GM21529 (cell line): ENCODE results near the gene MYL6B.
A peak's percentile ranks its signal among the peaks of the same experiment; 100 is the strongest.
"Not testable (repeated sequence)": the region's sequence is repeated elsewhere in the genome, so short reads cannot be mapped to it uniquely, and the experiment has no call there.

Experiments
- ATAC-seq: cut with Tn5 transposase; IDR thresholded peaks from one replicate; pipeline ENCODE4 v1.9.1; 2021; ENCODE audit not compliant: unreplicated experiment

The MYL6B gene

DNA sequence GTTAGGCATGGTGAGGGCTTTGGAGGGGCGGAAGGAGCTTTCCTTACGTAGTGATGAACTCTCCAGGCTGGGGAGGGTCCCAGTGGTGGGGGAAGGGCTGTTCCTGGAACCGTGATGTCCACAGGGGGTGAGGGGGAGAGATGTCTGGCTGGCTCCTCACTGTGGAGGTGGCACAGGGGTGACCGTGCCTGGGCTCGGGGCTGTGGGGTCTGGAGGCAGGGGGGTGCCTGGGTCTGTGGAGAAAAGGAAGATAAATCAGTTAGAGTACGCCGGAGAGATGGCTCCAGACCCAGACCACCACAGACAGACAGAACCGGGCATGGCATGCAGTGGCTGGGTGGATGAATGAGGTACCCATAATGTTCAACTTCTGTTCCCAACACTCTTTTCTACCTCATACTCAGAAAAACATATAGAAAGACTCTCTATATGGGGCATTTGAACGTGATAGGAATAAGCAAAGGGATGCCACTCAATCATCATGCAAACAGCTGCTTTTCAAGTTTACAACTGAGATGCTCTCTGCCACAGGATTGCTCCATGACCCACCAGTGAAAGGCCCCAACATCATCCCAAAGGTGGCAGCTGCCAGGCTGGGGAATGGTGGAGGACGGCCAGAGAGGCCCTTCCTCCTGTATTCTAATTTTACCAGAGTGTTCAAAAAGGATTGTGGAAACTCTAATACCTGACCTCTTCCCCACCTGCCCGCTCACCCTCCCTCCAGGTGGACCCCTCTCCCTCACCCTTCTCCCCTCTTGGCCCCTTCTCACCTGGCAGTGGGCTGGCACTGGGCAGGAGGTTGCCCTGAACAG is 11.4 kb downstream of the MYL6B start:
- ATAC-seq: no peak

GRCh38 chr12:56164345-56164729 is 11.9 kb downstream of the MYL6B start:
- no peak for ATAC-seq

- no peak for ATAC-seq
Observed at GRCh38 chr12:56165369-56165768, 13.0 kb downstream of the MYL6B start.

GRCh38 chr12:56169229-56169759 is 16.9 kb downstream of the MYL6B start:
- no peak for ATAC-seq

GRCh38 chr12:56172839-56173238 is 20.5 kb downstream of the MYL6B start:
- no peak for ATAC-seq

DNA sequence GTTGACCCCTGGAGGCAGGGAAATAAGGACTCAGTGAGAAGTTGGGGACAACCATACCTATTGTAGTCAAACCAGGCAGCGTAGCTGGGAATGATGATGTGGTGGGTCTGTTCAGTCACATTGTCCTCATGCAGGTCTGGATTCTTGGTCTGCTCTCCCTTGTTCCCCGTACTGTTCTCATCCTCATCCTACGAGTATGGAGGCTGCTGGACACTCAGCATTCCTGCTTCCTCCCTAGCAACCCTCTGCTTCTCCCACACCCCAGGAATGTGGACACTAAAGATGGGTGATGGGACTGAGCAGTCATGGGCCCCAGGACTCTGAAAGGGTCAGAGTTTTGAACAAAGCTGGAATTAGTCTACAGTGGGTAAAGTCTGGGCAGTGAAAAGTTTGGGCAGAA is 26.0 kb downstream of the MYL6B start:
- ATAC-seq: no peak

- ATAC-seq: no peak
Observed at GRCh38 chr12:56186957-56187356, 34.6 kb downstream of the MYL6B start.

DNA sequence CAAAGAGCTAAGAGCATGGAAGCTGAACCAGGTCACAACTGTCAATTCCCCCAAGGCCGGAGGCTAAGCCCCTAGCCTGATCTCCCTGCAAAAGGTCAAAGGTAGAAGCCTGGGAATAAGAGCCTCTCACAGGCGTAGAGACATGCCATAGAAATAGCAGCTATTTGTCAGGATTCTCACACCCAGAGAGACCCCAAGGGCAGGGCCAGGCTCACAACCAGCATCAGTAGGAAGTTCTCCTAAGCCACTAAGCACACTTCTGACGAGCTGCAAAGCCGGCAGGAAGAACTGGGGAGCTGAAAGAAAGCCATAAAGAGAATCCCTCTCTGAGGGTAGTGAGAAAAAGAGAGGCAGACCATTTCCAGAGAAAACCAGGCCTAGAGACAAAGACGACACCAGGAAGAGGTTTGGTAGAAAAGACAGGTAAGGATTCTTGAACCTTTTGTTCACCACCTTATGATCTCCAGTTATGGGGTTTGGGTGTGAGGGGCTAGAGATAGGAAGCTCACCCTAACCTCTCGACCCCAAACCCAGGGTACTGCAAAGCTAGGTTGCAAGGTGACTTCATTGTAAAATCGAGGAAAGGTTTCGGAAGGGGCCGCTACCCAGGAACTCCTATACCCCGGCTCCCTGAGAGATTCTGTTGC is 35.9 kb downstream of the MYL6B start:
- ATAC-seq: no peak

DNA sequence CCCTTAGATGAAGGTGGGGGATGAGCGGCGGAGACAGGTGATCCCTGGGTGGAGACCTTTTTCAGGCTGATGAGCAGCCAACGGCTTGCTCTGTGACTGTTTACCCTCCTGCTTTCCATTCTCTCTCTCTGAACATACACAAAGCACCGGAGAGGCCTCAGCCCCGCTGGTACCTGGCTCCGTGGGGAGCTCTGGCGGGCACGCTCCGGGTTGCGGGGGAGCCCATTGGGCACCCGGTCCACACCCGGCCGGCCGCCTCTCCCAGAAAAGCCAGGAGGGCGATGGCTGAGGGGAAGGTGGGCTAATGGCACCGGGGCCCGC is 36.4 kb downstream of the MYL6B start:
- no peak for ATAC-seq

GRCh38 chr12:56189099-56189917 is 36.9 kb downstream of the MYL6B start, which contains the start of gene SMARCC2:
TSS of gene SMARCC2 (minus strand) at chr12:56189483. CDS start at chr12:56189461, 22 bp downstream.
- ATAC-seq: peak; percentile 76

DNA sequence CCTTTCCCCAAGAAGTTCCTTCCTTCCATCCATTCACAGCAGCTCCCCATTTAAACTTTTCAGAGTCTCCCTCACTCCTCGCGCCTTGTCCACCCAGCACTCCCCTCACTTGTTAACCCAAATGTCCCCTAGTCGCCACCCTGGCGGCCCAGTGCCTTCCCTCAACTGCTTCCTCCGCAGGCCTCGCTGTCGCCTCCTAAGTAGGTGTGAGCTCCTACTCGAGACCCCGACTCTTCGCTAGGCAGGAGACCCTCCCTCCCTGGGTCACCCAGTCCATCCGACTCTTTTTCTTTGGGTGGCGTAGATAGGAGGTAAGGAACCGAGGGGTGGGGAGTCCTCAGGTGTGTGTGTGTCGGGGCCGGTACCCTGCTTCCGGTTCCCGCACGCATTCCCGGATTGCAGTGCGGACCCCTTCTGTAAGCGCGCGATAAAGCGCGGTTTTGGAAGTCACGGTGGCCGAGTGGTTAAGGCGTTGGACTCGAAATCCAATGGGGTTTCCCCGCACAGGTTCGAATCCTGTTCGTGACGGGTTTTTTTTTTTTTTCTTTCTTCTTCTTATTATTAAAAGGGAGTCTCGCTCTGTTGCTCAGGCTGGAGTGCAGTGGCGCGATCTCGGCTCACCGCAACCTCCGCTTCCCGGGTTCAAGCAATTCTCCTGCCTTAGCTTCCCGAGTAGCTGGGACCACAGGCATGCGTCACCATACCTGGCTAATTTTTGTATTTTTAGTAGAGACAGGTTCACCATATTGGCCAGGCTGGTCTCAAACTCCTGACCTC is 37.7 kb downstream of the MYL6B start:
- peak; percentile 44 for ATAC-seq

DNA sequence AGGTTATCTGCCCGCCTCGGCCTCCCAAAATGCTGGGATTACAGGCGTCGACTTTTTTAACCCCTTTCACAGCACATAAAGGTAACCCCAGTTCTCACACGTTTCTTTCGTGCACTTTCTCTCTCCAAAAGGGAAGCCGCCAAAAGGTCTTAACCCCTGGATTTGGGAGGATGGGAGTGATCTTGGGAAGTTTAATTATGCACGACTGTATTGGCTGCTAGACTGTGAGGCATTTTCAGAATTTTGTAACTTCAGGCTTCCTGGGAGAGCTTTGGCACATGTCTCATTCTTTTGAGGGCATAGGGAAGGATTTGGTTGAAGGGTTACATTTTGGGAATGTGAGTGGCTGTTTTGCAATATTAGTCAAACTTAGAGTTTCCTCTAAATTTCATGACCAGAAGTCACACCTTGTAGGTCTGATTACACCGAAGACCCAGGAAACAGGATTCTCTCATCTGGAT is 38.3 kb downstream of the MYL6B start:
- no peak for ATAC-seq

DNA sequence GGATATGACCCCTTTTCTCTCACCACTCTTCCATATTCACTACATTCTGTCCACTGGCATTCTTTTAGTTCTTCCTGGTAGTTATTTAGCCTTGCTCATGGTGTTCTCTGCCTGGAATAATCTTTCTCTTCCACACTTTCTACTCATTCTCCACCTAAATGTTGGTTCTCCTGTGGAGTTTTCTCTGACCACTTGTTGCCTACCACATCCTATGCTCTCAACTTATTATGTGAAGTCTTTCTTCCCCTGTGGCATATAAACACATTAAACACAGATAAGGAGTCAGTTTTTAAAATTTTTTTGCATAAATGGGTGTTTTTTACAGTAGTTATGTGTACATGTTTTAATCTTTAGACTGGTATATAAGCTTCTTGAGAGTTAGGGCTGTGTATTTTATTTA is 40.2 kb downstream of the MYL6B start:
- ATAC-seq: no peak

GRCh38 chr12:56193025-56193578 is 40.7 kb downstream of the MYL6B start:
- ATAC-seq: no peak

DNA sequence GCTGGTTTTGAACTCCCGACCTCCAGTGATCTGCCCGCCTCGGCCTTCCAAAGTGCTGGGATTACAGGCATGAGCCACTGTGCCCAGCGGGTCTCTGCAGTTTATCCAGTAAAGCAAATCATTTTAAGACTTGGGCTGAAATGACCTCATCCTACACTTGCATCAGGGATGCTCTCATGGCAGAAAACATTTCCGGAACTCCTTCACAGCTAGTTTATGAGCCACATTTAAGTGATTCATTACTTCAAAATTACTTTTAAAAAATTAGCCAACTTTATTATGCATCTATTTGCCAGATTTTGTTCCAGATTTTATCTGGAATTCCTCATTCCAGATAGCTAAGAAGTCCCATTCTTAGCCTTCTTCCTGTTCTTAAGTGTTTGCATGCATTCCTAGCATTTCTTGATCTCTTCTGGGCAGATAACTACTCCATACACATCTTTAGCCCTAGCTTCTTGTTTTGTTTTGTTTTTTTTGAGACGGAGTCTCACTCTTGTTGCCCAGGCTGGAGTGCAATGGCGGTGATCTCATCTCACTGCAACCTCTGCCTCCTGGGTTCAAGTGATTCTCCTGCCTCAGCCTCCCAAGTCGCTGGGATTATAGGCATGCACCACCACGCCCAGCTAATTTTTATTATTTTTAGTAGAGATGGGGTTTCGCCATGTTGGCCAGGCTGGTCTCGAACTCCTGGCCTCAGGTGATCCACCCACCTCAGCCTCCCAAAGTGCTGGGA is 44.6 kb downstream of the MYL6B start:
- not testable (repeated sequence) for ATAC-seq

DNA sequence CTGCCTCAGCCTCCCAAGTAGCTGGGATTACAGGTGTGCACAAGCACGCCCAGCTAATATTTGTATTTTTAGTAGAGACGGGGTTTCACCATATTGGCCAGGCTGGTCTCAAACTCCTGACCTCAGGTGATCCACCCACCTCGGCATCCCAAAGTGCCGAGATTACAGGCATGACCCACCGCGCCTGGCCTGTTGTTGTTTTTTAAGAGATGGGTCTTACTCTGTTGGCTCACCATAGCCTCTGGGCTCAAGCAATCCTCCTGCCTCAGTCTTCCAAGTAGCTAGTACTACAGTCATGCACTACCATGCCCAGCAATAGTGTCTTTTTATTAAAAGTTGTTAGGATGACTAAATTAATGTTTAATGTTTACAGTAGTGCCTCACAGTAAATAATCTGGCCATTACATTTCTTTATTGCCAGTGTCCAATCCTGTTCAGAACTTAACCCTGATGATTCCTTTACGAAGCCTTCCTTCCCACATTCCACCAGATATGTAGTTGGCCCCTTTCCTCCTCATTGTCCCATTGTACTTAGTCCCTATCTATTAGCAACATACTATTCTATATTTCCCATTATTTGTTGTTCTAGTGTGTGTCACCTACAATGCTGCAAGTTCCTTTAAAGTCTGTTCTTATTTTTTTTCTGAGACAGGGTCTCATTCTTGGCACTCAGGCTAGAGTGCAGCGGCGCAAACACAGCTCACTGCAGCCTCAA is 45.7 kb downstream of the MYL6B start:
- ATAC-seq: no peak

- ATAC-seq: no peak
Observed at GRCh38 chr12:56198836-56199235, 46.4 kb downstream of the MYL6B start.

DNA sequence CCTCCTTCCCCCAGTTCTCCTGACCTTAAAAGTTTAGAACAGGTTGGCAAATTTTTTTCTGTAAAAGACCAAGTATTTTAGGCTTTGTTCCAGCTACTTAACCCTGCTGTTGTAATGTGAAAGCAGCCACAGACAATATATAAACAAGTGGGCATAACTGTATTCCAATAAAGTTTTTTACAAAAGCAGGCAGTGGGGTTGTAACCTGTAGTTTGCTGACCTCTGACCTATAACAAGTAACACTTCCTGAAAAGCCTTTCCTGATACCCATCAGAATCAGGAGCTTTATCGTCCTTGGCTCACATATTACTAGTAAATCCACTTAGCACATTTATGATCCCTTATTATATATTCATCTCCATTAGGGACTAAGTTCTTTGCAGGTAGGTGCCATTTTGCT is 50.0 kb downstream of the MYL6B start:
- ATAC-seq: no peak

GRCh38 chr12:56202838-56203237 is 50.5 kb downstream of the MYL6B start:
- no peak for ATAC-seq
